GM03348 (cell line): Measurements from ENCODE around the gene DDX23.
A peak's percentile ranks its signal among the peaks of the same experiment; 100 is the strongest.

Source experiments
- DNase-seq: peaks from one replicate; pipeline ENCODE4 v3.0.0; 2012; ENCODE audit warnings: low spot score

The DDX23 gene

DNA sequence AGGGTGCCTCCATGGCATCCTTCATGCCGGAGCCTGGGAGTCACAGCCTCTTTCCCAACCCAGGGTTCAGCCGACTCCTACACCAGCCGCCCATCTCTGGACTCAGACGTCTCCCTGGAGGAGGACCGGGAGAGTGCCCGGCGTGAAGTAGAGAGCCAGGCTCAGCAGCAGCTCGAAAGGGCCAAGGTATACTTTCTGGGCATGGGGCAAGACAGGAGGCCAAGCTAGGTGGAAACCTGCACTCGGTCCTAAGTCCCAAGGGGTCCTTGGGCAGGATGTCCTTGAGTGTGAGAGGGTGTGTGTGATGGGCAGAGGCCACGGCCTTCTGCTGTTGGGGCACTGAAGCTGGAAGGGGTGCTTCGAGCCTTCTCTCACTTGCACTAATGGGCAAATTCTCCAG, 28.7 kb downstream of the DDX23 start:
- no peak for DNase-seq

DNA sequence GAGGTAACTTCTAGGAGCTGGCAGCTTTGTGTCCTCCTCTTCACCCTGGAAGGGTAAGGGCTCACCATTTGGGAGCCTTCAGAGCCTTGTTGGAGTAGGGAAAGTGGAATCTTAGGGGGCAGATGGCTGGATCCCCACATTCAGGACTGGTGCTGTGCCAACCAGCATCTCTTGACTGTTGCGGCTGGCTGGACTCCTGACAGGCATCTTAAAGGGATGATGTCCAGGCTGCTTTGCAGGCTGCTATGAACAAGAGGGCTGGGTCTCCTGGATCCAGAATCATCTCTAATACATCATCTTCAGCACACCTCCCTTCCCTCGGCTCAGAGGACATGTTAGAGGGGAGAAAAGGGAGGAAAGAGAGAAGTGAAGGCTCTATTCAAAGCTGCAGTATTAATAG, 29.3 kb downstream of the DDX23 start:
- no peak for DNase-seq

- DNase-seq = no peak
These were observed 29.8 kb downstream of the DDX23 start for GRCh38 chr12:48822139-48822538.

DNA sequence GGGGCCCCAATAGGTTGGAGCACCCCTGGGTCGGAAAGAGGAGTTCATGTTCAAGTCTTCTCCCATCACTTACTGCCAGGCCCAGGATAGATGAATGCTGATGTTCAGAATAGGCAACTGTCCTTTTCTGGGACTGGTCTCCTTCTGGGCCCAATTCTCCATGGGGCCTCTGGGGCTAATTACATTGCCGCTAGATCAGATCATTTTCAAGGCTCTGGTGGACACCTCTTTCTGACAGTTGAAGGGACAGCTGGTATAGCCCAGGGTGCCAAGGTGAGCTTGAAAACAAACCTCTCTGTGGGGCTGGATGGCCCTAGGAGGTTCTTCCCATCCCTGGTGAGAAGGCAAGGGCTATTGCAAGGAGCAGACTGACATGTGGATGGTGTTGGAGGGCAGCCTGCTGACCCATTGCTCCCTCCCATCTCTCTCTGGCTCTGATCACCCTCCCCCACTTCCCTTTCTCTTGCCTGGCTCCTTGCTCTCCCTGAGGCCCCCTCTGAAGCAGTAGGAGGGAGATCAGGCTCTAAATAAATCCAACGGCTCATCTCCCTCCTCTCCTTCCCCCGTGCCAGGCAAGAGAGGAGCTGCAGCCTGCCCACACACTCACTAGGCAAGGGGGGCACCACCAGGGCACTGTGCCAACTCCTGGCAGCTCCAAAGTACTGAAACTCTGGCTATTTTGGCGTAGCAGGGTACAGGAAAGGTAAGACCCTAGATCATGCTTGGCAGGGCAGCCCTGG, 31.8 kb downstream of the DDX23 start:
- DNase-seq = no peak

GRCh38 chr12:48818831-48819590, 33.0 kb downstream of the DDX23 start:
- DNase-seq = no peak

- DNase-seq = peak; percentile 91
These were observed 33.8 kb downstream of the DDX23 start, which contains the start of gene CACNB3 for GRCh38 chr12:48817873-48818830. Gene CACNB3, plus strand, starts transcription at chr12:48818496. Its CDS starts 434 bp downstream, at chr12:48818930.

DNA sequence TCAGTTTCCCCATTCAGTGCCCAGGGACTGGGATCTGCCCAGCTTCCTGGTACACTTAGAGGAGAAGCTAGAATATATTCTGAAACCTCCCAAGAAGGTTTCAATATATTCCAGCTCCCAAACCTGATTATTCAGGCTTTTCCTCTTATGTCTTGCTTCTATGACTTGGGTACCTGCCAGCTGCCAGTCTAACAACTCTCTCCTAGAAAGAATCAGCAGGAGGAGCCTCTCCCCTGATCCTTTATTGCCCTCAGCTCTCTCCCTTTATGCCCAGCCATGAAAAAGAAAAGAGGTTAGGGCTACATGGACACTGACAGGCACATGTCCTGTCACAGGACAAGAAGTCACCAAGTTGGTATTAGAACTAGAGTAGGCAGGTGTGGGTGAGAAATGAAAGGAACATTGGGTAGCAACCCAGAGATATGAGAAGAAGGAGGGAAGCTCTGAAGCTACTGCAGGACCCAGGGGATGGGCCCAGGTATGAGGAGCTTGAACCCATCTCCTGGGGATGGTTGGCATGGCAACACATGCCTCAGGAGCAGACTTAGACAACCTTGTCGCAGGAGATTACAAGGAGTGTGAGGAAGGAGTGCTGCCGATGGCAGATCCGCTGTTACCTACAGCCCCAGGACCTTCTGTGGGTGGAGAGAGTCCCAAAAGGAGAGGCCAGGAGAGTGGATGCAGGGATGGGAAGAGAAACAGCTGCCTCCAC, 35.7 kb downstream of the DDX23 start:
- DNase-seq = no peak

DNA sequence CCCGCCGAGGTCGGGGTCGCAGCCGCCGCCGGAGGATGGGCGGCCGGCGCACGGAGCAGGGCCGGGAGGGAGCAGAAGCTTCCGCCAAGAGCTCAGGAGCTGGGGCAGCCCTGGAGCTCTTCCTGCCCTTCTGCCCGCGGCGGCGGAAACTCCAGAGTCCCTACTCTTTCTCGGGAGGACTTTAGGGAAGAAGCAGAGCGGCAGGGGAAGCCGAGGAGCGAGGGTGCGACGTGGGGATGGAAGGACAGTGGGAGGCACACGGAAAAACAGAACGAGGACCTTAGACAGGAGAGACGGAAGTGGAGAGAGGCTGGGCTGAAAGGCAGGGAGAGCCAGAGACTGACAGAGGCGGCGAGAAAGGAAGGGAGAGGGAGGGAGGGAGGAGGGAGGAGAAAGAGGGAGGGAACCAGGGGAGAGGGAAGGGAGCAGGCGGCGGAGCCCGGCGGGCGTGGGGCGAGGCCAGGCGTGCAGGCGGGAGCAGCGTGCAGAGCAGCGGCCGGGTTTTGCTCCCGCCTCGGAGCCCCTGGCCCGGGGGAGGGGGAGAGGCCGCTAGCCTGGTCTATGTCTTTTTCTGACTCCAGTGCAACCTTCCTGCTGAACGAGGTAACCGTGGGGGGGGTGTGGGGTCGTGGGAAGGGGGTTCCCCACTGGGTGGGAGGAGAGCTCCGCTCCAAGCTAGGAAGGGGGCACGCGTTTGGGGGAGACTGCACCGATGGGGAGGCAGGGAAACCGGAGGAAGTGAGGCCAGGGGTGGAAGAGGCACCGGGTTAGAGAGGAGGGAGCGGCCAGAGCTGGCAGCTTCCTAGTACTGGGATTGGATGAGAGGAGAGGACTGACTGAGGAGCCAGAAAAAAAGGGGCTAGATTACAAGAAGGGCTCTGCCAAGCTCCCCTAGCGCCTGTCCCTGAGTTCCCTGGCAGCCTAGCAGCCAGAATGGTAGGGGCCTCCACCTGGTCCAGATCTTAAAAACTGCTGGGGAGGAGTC, 36.5 kb downstream of the DDX23 start:
- DNase-seq = peak; percentile 94

GRCh38 chr12:48814262-48815125, 37.5 kb downstream of the DDX23 start:
- DNase-seq = peak; percentile 98

DNA sequence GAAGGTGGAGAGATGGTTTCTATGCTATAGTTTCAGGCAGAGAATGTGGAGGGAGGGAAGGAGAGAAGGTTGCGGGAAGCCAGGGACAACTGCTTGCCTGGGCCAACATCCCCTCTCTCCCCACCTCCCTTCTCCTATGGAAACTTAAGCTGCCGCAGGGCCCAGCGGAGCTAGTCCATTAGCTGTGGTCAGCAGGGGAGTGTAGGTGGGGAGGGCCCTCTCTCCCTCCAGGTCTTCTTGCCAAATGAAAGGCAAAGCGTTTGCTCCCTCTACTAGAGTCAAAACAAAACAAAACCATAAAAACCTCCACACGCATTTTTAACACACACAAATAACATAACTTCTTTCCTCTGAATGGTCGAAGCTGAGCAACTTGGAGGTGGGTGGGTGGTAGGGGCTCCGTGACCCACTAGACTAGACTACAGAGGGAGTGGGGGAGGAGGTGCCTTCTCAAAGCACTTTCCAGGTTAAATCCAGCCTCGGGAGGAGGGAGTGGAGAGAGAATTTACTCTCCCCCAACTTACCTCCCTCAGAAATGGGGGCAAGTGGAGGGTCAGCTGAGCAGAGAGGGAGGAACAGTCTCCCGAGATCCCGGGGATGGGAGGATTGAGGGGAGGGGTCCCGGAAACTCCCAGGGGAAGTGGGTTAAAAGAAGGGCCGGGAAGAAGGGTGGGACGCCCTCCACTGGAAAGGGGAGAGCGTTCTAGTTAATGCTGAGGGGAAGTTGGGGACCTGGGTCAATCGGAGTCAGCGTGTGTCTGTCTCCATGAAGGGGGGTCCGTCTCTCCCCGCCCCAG, 38.3 kb downstream of the DDX23 start:
- DNase-seq = no peak

DNA sequence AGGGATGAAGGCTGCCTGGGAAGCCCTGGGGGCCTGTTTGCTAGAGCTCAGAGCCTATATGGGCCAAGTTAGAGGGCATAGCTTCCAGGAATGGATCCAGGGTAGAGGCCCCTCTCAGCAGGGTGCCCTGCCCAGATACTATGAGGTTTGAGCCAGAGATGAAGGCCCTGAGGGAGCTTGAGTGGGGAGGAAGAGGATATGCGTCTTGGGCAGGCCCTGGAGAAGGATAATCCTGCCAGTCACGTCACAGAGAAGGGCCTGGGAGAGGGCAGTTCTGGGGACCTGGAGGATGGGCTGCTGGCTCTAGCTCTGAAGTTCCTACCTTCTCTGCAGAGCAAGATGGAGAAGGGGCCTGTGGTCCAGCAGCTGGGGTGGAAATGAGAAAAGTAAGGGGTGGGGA, 39.6 kb downstream of the DDX23 start:
- DNase-seq = no peak

GRCh38 chr12:48811437-48812090, 40.4 kb downstream of the DDX23 start:
- DNase-seq = no peak

DNA sequence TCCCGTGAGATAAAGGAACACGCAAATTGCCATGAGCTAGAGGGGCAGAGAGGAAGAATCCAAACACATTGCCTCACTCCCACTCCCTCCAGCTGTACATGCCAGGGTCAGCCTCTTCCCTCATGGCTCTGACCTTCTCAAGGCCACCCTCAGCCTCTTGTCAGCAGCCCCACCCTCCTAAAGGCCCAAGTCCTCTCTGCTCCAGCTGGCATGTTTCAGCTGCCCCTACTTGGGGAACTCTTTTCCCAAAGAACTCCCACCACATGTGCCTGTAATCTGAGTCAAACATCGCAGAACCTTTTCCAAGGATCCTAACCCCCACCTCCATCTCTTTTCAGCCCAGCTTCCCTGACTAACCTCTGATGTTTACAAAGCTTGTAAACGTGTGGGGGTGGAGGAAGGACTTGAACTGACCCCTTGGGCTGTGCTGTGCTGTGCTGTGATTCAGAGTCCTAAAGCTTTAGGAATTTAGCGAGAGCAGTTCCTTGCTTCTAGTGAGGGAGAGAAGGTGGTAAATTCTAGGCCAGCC, 41.0 kb downstream of the DDX23 start:
- peak; percentile 69 for DNase-seq

GRCh38 chr12:48807981-48808380, 44.0 kb downstream of the DDX23 start:
- DNase-seq = no peak

- no peak for DNase-seq
These were observed 48.3 kb downstream of the DDX23 start for GRCh38 chr12:48803675-48804074.

GRCh38 chr12:48800971-48801370, 51.0 kb downstream of the DDX23 start:
- no peak for DNase-seq

- no peak for DNase-seq
These were observed 51.5 kb downstream of the DDX23 start for GRCh38 chr12:48800457-48800856.

DNA sequence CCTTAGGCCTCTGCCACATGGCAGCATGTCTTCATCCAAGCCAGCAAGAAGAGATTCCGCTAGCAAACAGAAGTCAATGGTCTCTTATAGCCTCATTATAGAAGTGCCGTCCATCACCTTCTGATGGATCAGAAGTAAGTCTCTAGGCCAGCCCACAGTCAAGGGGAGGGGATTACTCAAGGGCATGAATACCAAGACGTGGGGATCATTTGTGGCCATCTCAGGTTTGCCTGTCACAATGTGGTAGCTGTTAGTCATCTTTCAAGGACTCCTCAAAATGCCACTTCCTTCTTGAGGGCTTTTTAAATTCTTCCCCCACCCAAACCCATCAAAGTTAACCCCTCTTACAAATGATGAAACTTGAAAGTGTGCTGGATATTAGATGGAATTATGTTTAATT, 55.0 kb downstream of the DDX23 start:
- no peak for DNase-seq
